ENCODE results near the gene EMC1. TPM values are rescaled to one million over a fixed set of nuclear protein-coding genes. Genes with fewer than 3 reads are reported as not detected.
A peak's percentile ranks its signal among the peaks of the same experiment; 100 is the strongest.

EMC1 gene
- total RNA-seq, 2 experiments from 2014 or later, result 21.9 to 22.2 TPM

DNA sequence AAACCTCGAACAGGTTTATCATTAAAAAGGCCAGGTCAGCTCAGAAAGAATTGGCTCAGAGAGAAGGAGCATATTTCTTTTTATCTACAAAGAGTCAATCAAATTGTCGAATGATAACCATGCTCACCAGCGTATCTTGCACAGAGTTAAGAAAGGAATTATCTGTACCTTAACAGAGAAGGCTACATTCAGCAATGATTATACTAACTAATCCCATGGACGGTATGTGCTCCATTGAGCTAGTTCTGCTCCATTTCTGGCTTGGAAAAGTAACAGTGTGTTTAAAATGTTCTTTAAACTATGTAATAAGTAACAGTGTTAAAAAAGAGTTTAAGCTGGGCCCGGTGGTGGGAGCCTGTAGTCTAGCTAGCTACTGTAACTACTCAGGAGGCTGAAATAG, 45.5 kb downstream of the EMC1 start:
- TF ChIP-seq, protein P1, sequence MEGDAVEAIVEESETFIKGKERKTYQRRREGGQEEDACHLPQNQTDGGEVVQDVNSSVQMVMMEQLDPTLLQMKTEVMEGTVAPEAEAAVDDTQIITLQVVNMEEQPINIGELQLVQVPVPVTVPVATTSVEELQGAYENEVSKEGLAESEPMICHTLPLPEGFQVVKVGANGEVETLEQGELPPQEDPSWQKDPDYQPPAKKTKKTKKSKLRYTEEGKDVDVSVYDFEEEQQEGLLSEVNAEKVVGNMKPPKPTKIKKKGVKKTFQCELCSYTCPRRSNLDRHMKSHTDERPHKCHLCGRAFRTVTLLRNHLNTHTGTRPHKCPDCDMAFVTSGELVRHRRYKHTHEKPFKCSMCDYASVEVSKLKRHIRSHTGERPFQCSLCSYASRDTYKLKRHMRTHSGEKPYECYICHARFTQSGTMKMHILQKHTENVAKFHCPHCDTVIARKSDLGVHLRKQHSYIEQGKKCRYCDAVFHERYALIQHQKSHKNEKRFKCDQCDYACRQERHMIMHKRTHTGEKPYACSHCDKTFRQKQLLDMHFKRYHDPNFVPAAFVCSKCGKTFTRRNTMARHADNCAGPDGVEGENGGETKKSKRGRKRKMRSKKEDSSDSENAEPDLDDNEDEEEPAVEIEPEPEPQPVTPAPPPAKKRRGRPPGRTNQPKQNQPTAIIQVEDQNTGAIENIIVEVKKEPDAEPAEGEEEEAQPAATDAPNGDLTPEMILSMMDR (IDR thresholded peaks at IDR 0.05), result no peak
- Histone ChIP-seq H3K4me3 (ENCODE audit: low read length) (no peak overlapping the region), H3K4me1 (ENCODE audit: insufficient read depth, low read length) (peaks cover 42% of the 10 kb centered on the region), H3K9me3 (ENCODE audit: control insufficient read depth in 1 of 2, insufficient read depth in 1 of 2, low read length in 2 of 2) (no peaks in the 10 kb centered on the region), H3K36me3 (ENCODE audit: insufficient read depth, low read length) (peaks cover 9% of the 10 kb centered on the region), H3K27me3 (ENCODE audit: control insufficient read depth in 1 of 2, insufficient read depth in 2 of 2, low read length in 2 of 2) (no peaks in the 10 kb centered on the region), H3K27ac (ENCODE audit: low read depth in 1 of 2, low read length in 2 of 2) (no peak overlapping the region)
- no peak overlapping the region for H3K4me3 Mint-ChIP-seq
- H3K9me3 Mint-ChIP-seq, result no peaks in the 10 kb centered on the region
- no peak for DNase-seq
- H3K36me3 Mint-ChIP-seq (ENCODE audit: low read depth), result peaks cover 30% of the 10 kb centered on the region
- H3K27ac Mint-ChIP-seq, result no peak overlapping the region
- POLR2A ChIA-PET, result interaction anchor here (1.0 kb wide), 1 partner anchor 26 kb away, joined by 4 read pairs; no protein-coding TSS in a partner anchor
- peaks cover 72% of the 10 kb centered on the region for H3K4me1 Mint-ChIP-seq (ENCODE audit: low read depth)
- intact Hi-C loops (cut with DNase I, micrococcal nuclease), result loop anchor here in 1 of 2 experiments (5.0 to 10.0 kb wide), 3 partner anchors 276 to 1301 kb away; partner anchors contain the start of genes MUL1 and OTUD3
- CTCF ChIA-PET, result interaction anchor here (1.5 kb wide), 1 partner anchor 26 kb away, joined by 4 read pairs; no protein-coding TSS in a partner anchor
- no peak for ATAC-seq (ENCODE audit: poor library complexity)
- H3K27me3 Mint-ChIP-seq, result no peaks in the 10 kb centered on the region

- DNase-seq (no peak), ATAC-seq (ENCODE audit: poor library complexity) (no peak)
- CTCF ChIA-PET, result interaction anchor here (1.5 kb wide), 1 partner anchor 25 kb away, joined by 4 read pairs; no protein-coding TSS in a partner anchor
- H3K4me3 Mint-ChIP-seq, result peak overlapping the region; percentile 65
- no peaks in the 10 kb centered on the region for H3K9me3 ChIP-seq (ENCODE audit: control insufficient read depth in 1 of 2, insufficient read depth in 1 of 2, low read length in 2 of 2)
- H3K27ac ChIP-seq (ENCODE audit: low read depth in 1 of 2, low read length in 2 of 2), result no peak overlapping the region
- POLR2A ChIA-PET, result interaction anchor here (1.0 kb wide), 1 partner anchor 26 kb away, joined by 4 read pairs; no protein-coding TSS in a partner anchor
- H3K4me1 Mint-ChIP-seq (ENCODE audit: low read depth), result peaks cover 68% of the 10 kb centered on the region
- no peaks in the 10 kb centered on the region for H3K27me3 ChIP-seq (ENCODE audit: control insufficient read depth in 1 of 2, insufficient read depth in 2 of 2, low read length in 2 of 2)
- peaks cover 13% of the 10 kb centered on the region for H3K36me3 ChIP-seq (ENCODE audit: insufficient read depth, low read length)
- H3K4me1 ChIP-seq (ENCODE audit: insufficient read depth, low read length), result peaks cover 37% of the 10 kb centered on the region
- H3K27ac Mint-ChIP-seq, result no peak overlapping the region
- H3K4me3 ChIP-seq (ENCODE audit: low read length), result no peak overlapping the region
- no peaks in the 10 kb centered on the region for H3K27me3 Mint-ChIP-seq
- TF ChIP-seq, protein P1 (IDR thresholded peaks at IDR 0.05), result no peak
- intact Hi-C loops (cut with DNase I, micrococcal nuclease), result loop anchor here in 1 of 2 experiments (5.0 to 10.0 kb wide), 3 partner anchors 277 to 1302 kb away; partner anchors contain the start of genes MUL1 and OTUD3
- H3K9me3 Mint-ChIP-seq, result no peaks in the 10 kb centered on the region
- peaks cover 29% of the 10 kb centered on the region for H3K36me3 Mint-ChIP-seq (ENCODE audit: low read depth)
These were observed 45.9 kb downstream of the EMC1 start for GRCh38 chr1:19205403-19205802.

GRCh38 chr1:19204446-19205266, 46.7 kb downstream of the EMC1 start:
- Histone ChIP-seq H3K27me3 (ENCODE audit: control insufficient read depth in 1 of 2, insufficient read depth in 2 of 2, low read length in 2 of 2) (no peaks in the 10 kb centered on the region), H3K9me3 (ENCODE audit: control insufficient read depth in 1 of 2, insufficient read depth in 1 of 2, low read length in 2 of 2) (no peaks in the 10 kb centered on the region), H3K4me1 (ENCODE audit: insufficient read depth, low read length) (peaks cover 35% of the 10 kb centered on the region), H3K27ac (ENCODE audit: low read depth in 1 of 2, low read length in 2 of 2) (no peak overlapping the region), H3K36me3 (ENCODE audit: insufficient read depth, low read length) (peaks cover 17% of the 10 kb centered on the region), H3K4me3 (ENCODE audit: low read length) (no peak overlapping the region)
- ATAC-seq (ENCODE audit: poor library complexity), result no peak
- no peak for DNase-seq
- Mint-ChIP-seq H3K9me3 (no peaks in the 10 kb centered on the region), H3K36me3 (ENCODE audit: low read depth) (peaks cover 32% of the 10 kb centered on the region), H3K27ac (no peak overlapping the region), H3K4me3 (no peak overlapping the region), H3K27me3 (no peaks in the 10 kb centered on the region), H3K4me1 (ENCODE audit: low read depth) (peaks cover 64% of the 10 kb centered on the region)
- TF ChIP-seq, protein P1 (IDR thresholded peaks at IDR 0.05), result no peak
- intact Hi-C loops (cut with DNase I, micrococcal nuclease), result loop anchor here in 1 of 2 experiments (5.0 to 10.0 kb wide), 3 partner anchors 278 to 1303 kb away; partner anchors contain the start of genes MUL1 and OTUD3
- ChIA-PET POLR2A (no interaction called here), CTCF (no interaction called here)

Measured in CD4-positive, alpha-beta T cell (primary cell).